PC-3 (cell line): ENCODE measurements around the gene MED26. TPM values are rescaled to one million over a fixed set of nuclear protein-coding genes. Genes with fewer than 3 reads are reported as not detected.
"Not testable (repeated sequence)": the region's sequence is repeated elsewhere in the genome, so short reads cannot be mapped to it uniquely, and the experiment has no call there.

Source experiments
- ATAC-seq: fragments of 200-7000 bp; cut with Tn5 transposase; 2 replicates; pipeline ENCODE4 v1.9.1; 2020; ENCODE audit warnings: mild to moderate bottlenecking, moderate library complexity
- BruUV-seq: library from RNA; stranded (reverse); fragments of 400-500 nt; replicated peaks from 2 replicates; lab custom pipeline; 2021; lab: Mats Ljungman, UMichigan
- CTCF ChIA-PET: fragments of 300-600 bp; sonication (Branson Sonifier 250); formaldehyde crosslinking; loops from one replicate; lab custom pipeline; 2022; ENCODE audit warnings: antibody characterized with exemption; lab: Charles Lee
- POLR2A ChIA-PET: fragments of 300-600 bp; sonication (Branson Sonifier 250); formaldehyde crosslinking; loops from one replicate; lab custom pipeline; 2022; ENCODE audit warnings: antibody characterized with exemption; ENCODE audit not compliant: unreplicated experiment; lab: Charles Lee
- DNase-seq: peaks from one replicate; pipeline ENCODE4 v3.0.0-alpha.2; 2015
- H2AFZ ChIP-seq: fragments of 300-600 bp; sonication (generic); 2 replicates; pipeline ENCODE4 v1.6.0; 2016; ENCODE audit warnings: antibody characterized with exemption, low read length
- H3F3A ChIP-seq: fragments of 300-600 bp; sonication (generic); one replicate; pipeline ENCODE4 v1.6.0; 2017; ENCODE audit warnings: antibody characterized with exemption, low read length, control low read depth, mild to moderate bottlenecking; ENCODE audit not compliant: unreplicated experiment
- H3K27ac ChIP-seq: fragments of 300-600 bp; sonication (generic); 2 replicates; pipeline ENCODE4 v1.5.1; 2016; ENCODE audit warnings: mild to moderate bottlenecking, low read length
- H3K27me3 ChIP-seq: fragments of 300-600 bp; sonication (generic); 2 replicates; pipeline ENCODE4 v1.6.1; 2016; ENCODE audit warnings: low read length, mixed read lengths
- H3K36me3 ChIP-seq: fragments of 300-600 bp; sonication (generic); 2 replicates; pipeline ENCODE4 v1.6.1; 2016; ENCODE audit warnings: low read depth, mixed run types, low read length, mixed read lengths
- H3K4me1 ChIP-seq: fragments of 300-600 bp; sonication (generic); 2 replicates; pipeline ENCODE4 v1.5.1; 2016; ENCODE audit warnings: low read length; ENCODE audit not compliant: insufficient read depth
- H3K4me2 ChIP-seq: fragments of 300-600 bp; sonication (generic); 2 replicates; pipeline ENCODE4 v1.6.0; 2016; ENCODE audit warnings: low read length
- H3K4me3 ChIP-seq: fragments of 300-600 bp; sonication (generic); 2 replicates; pipeline ENCODE4 v1.5.1; 2016; ENCODE audit warnings: mild to moderate bottlenecking, low read length, mixed read lengths
- H3K79me2 ChIP-seq: fragments of 300-600 bp; sonication (generic); 2 replicates; pipeline ENCODE4 v1.6.1; 2017; ENCODE audit warnings: low read length, mixed read lengths
- H3K9ac ChIP-seq: fragments of 300-600 bp; sonication (generic); 2 replicates; pipeline ENCODE4 v1.6.0; 2016; ENCODE audit warnings: mild to moderate bottlenecking, low read length
- H3K9me2 ChIP-seq: fragments of 300-600 bp; sonication (generic); replicated peaks from 2 replicates; pipeline ENCODE4 v1.6.1; 2016; ENCODE audit warnings: mixed run types, low read length, mixed read lengths
- H3K9me3 ChIP-seq: fragments of 300-600 bp; sonication (generic); 2 replicates; pipeline ENCODE4 v1.6.1; 2016; ENCODE audit warnings: low read length, mixed read lengths
- H4K20me1 ChIP-seq: fragments of 300-600 bp; sonication (generic); 2 replicates; pipeline ENCODE4 v1.6.1; 2016; ENCODE audit warnings: low read length, mixed read lengths
- CTCF ChIP-seq: fragments of 300-600 bp; sonication (generic); conservative IDR thresholded peaks from 2 replicates; pipeline ENCODE4 v1.5.1; 2017; ENCODE audit warnings: antibody characterized with exemption, low read depth, mild to moderate bottlenecking, low read length
- EZH2 ChIP-seq: fragments of 300-600 bp; sonication (generic); IDR thresholded peaks from one replicate; pipeline ENCODE4 v1.6.1; 2017; ENCODE audit warnings: antibody characterized with exemption, mild to moderate bottlenecking, low read length; ENCODE audit not compliant: unreplicated experiment
- EZH2phosphoT487 ChIP-seq: fragments of 300-600 bp; sonication (generic); IDR thresholded peaks from 2 replicates; pipeline ENCODE4 v1.6.1; 2018; ENCODE audit warnings: mild to moderate bottlenecking, antibody characterized with exemption, low read length, borderline replicate concordance
- intact Hi-C: fragments of 100-400 bp; cut with micrococcal nuclease; formaldehyde crosslinking; loops from 2 replicates; pipeline ENCODE4 v1.9.0; 2023
- total RNA-seq: library from RNA; depleted of rRNA; stranded (reverse); fragments of >200 nt; gene quantifications from 2 replicates; pipeline ENCODE4 v1.2.3, GENCODE V29; 2014

MED26 gene
- total RNA-seq, 1 experiment from 2014 or later: 17.5 TPM

- BruUV-seq: no TSS peak
- no peak overlapping the region for H3K4me3 ChIP-seq
- H3K9me2 ChIP-seq: no peaks in the 10 kb centered on the region
- H2AFZ ChIP-seq: no peak overlapping the region
- no peaks in the 10 kb centered on the region for H3K9me3 ChIP-seq
- DNase-seq (no peak), ATAC-seq (no peak)
- peaks cover 12% of the 10 kb centered on the region for H4K20me1 ChIP-seq
- intact Hi-C loops: no loop called here
- 0 out of 2 replicates have a peak overlapping the region, but pooled peaks have one; percentile 4 for H3K4me2 ChIP-seq
- no peaks in the 10 kb centered on the region for H3F3A ChIP-seq
- ChIA-PET CTCF (no interaction called here), POLR2A (no interaction called here)
- H3K9ac ChIP-seq: no peak overlapping the region
- H3K27ac ChIP-seq: no peak overlapping the region
- peaks cover 51% of the 10 kb centered on the region for H3K79me2 ChIP-seq
- H3K4me1 ChIP-seq: peaks cover 19% of the 10 kb centered on the region
- TF ChIP-seq CTCF (no peak), EZH2 (no peak), EZH2phosphoT487 (no peak)
- peaks cover 3% of the 10 kb centered on the region for H3K36me3 ChIP-seq
- H3K27me3 ChIP-seq: no peaks in the 10 kb centered on the region
Measured at GRCh38 chr19:16544473-16545231, 83.4 kb downstream of the MED26 start.

- Histone ChIP-seq H3K4me1 (peaks cover 16% of the 10 kb centered on the region), H3K79me2 (peaks cover 60% of the 10 kb centered on the region), H4K20me1 (peaks cover 18% of the 10 kb centered on the region), H3K9ac (peak overlapping the region; percentile 97; the same call in 1 of the 2 replicates), H3K4me2 (peak overlapping the region; percentile 92), H3K4me3 (peak overlapping the region; percentile 96)
- H3K36me3 ChIP-seq, BruUV-seq, H3F3A ChIP-seq, H3K27ac ChIP-seq, H3K9me2 ChIP-seq, intact Hi-C loops, DNase-seq, H3K9me3 ChIP-seq, H3K27me3 ChIP-seq, H2AFZ ChIP-seq, ATAC-seq: not testable (repeated sequence)
- ChIA-PET POLR2A (interaction anchor here (0.8 kb wide), 1 partner anchor 29 kb away, joined by 6 read pairs; no protein-coding TSS in a partner anchor), CTCF (interaction anchor here (0.6 kb wide), 1 partner anchor 52 kb away, joined by 4 read pairs; no protein-coding TSS in a partner anchor)
Measured at GRCh38 chr19:16543734-16544133, 84.3 kb downstream of the MED26 start.

- CTCF ChIA-PET: interaction anchor here (0.6 kb wide), 2 partner anchors 52 to 101 kb away, joined by 3 to 4 read pairs; no protein-coding TSS in a partner anchor
- TF ChIP-seq EZH2: no peak
- TF ChIP-seq EZH2phosphoT487: no peak
- TF ChIP-seq CTCF: no peak
- POLR2A ChIA-PET: interaction anchor here (0.8 kb wide), 1 partner anchor 30 kb away, joined by 6 read pairs; no protein-coding TSS in a partner anchor
- Histone ChIP-seq H3K36me3 (peaks cover 13% of the 10 kb centered on the region), H3K79me2 (peaks cover 67% of the 10 kb centered on the region), H3K9ac (peak overlapping the region; percentile 97), H3K27me3 (no peaks in the 10 kb centered on the region), H3K9me3 (no peaks in the 10 kb centered on the region), H3K9me2 (no peaks in the 10 kb centered on the region), H3F3A (no peaks in the 10 kb centered on the region), H3K4me2 (peak overlapping the region; percentile 92), H2AFZ (peak overlapping the region; percentile 72), H3K27ac (peak overlapping the region; percentile 32; the same call in 1 of the 2 replicates), H3K4me1 (peaks cover 16% of the 10 kb centered on the region), H4K20me1 (peaks cover 22% of the 10 kb centered on the region), H3K4me3 (peak overlapping the region; percentile 96)
- intact Hi-C loops: no loop called here
- TSS peak; percentile 82 for BruUV-seq
- ATAC-seq: no peak
- DNase-seq: no peak
Measured at GRCh38 chr19:16542910-16543472, 85.0 kb downstream of the MED26 start.
